Measurements from ENCODE around the gene SUOX. TPM values are rescaled to one million over a fixed set of nuclear protein-coding genes. Genes with fewer than 3 reads are reported as not detected.

Gene SUOX
- total RNA-seq, 1 experiment from 2014 or later = 20.7 TPM

DNA sequence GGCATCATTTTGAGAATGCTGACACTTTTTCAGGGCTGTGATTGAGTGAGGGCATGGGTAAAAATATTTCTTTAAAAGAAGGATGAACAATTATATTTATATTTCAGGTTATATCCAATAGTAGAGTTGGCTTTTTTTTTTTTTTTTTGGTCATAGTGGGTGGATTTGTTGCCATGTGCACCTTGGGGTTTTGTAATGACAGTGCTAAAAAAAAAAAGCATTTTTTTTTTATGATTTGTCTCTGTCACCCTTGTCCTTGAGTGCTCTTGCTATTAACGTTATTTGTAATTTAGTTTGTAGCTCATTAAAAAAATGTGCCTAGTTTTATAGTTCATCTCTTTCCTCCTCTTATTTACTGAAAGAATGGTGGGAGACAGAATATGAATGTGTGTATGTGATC, 24.6 kb upstream of the SUOX start:
- no peak for ATAC-seq
- Histone ChIP-seq H3K9me3 (ENCODE audit: control insufficient read depth, insufficient read depth, low read depth, low read length) (no peaks in the 10 kb centered on the region), H3K36me3 (ENCODE audit: control insufficient read depth, insufficient read depth, low read length) (peaks cover 5% of the 10 kb centered on the region; the same call in 1 of the 2 replicates), H3K27ac (ENCODE audit: low read length) (peak overlapping the region; percentile 95), H3K27me3 (ENCODE audit: control insufficient read depth, insufficient read depth, low read length) (no peaks in the 10 kb centered on the region), H3K4me1 (ENCODE audit: control insufficient read depth, insufficient read depth, low read length) (peaks cover 24% of the 10 kb centered on the region), H3K4me3 (ENCODE audit: low read depth in 2 of 2, low read length in 2 of 2) (peak overlapping the region; percentile 70 to 80)
- ChIA-PET POLR2A (no interaction called here), CTCF (no interaction called here)
- no TSS peak for BruUV-seq (replicated peaks)
- intact Hi-C loops (cut with micrococcal nuclease; ENCODE audit: unreplicated experiment) = no loop called here
- no peak for DNase-seq (ENCODE audit: low read depth, low spot score)
- TF ChIP-seq POLR2AphosphoS5 (IDR thresholded peaks at IDR 0.05; ENCODE audit: low read depth, low read length) (no peak), SIN3A (IDR thresholded peaks at IDR 0.05; ENCODE audit: borderline replicate concordance, insufficient read depth, low read depth, low read length) (no peak)
- TF ChIP-seq, protein P1, sequence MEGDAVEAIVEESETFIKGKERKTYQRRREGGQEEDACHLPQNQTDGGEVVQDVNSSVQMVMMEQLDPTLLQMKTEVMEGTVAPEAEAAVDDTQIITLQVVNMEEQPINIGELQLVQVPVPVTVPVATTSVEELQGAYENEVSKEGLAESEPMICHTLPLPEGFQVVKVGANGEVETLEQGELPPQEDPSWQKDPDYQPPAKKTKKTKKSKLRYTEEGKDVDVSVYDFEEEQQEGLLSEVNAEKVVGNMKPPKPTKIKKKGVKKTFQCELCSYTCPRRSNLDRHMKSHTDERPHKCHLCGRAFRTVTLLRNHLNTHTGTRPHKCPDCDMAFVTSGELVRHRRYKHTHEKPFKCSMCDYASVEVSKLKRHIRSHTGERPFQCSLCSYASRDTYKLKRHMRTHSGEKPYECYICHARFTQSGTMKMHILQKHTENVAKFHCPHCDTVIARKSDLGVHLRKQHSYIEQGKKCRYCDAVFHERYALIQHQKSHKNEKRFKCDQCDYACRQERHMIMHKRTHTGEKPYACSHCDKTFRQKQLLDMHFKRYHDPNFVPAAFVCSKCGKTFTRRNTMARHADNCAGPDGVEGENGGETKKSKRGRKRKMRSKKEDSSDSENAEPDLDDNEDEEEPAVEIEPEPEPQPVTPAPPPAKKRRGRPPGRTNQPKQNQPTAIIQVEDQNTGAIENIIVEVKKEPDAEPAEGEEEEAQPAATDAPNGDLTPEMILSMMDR (IDR thresholded peaks at IDR 0.05) = no peak
- TF ChIP-seq, protein P2, sequence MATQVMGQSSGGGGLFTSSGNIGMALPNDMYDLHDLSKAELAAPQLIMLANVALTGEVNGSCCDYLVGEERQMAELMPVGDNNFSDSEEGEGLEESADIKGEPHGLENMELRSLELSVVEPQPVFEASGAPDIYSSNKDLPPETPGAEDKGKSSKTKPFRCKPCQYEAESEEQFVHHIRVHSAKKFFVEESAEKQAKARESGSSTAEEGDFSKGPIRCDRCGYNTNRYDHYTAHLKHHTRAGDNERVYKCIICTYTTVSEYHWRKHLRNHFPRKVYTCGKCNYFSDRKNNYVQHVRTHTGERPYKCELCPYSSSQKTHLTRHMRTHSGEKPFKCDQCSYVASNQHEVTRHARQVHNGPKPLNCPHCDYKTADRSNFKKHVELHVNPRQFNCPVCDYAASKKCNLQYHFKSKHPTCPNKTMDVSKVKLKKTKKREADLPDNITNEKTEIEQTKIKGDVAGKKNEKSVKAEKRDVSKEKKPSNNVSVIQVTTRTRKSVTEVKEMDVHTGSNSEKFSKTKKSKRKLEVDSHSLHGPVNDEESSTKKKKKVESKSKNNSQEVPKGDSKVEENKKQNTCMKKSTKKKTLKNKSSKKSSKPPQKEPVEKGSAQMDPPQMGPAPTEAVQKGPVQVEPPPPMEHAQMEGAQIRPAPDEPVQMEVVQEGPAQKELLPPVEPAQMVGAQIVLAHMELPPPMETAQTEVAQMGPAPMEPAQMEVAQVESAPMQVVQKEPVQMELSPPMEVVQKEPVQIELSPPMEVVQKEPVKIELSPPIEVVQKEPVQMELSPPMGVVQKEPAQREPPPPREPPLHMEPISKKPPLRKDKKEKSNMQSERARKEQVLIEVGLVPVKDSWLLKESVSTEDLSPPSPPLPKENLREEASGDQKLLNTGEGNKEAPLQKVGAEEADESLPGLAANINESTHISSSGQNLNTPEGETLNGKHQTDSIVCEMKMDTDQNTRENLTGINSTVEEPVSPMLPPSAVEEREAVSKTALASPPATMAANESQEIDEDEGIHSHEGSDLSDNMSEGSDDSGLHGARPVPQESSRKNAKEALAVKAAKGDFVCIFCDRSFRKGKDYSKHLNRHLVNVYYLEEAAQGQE (IDR thresholded peaks at IDR 0.05; ENCODE audit: insufficient read depth in 1 of 2, low read depth in 2 of 2, low read length in 1 of 2) = no peak
- in situ Hi-C loops (cut with HindIII; ENCODE audit: low pct_unique_long_range_greater_than_20kb, low sequenced_read_pairs) = no loop called here

DNA sequence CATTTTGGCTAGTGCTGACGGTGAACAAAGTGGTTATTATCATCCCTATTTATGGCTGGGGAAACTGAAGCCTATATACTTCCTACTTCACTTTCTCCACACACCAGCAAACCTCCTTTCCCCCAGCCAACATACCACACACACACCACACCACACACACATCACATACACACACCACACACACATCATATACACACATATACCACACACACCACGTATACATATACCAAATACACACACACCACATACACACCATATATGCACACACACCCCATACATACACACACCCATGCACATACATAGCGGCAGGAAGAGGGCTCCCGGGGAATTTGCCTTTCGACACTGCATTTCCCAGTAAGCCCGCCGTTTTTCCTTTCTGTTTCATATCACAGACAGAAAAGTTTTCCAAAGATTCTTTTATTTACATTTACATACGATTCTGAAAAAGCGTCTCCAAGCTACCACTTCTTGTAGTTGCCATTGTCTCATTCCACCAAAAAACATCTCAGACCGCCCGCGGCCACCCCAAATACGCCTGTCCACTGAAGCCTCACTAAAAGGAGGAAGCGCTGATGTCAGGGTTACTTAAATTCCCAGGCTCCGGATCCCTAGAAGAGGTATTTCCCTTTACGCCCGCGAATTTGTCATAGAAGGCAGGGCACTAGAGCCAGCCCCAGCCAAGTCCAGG, 24.0 kb upstream of the SUOX start:
- no peaks in the 10 kb centered on the region for H3K27me3 ChIP-seq (ENCODE audit: control insufficient read depth, insufficient read depth, low read length)
- ATAC-seq (peak; percentile 20; the same call in 1 of the 2 replicates), DNase-seq (ENCODE audit: low read depth, low spot score) (no peak)
- TF ChIP-seq, protein P1 (IDR thresholded peaks at IDR 0.05) = no peak
- no peak for TF ChIP-seq POLR2AphosphoS5 (IDR thresholded peaks at IDR 0.05; ENCODE audit: low read depth, low read length)
- TF ChIP-seq SIN3A (IDR thresholded peaks at IDR 0.05; ENCODE audit: borderline replicate concordance, insufficient read depth, low read depth, low read length) = no peak
- TF ChIP-seq, protein P2 (IDR thresholded peaks at IDR 0.05; ENCODE audit: insufficient read depth in 1 of 2, low read depth in 2 of 2, low read length in 1 of 2) = no peak
- no peak for TF ChIP-seq TCF7L2 (IDR thresholded peaks at IDR 0.05; ENCODE audit: low read depth, low read length)
- no peaks in the 10 kb centered on the region for H3K9me3 ChIP-seq (ENCODE audit: control insufficient read depth, insufficient read depth, low read depth, low read length)
- in situ Hi-C loops (cut with HindIII; ENCODE audit: low pct_unique_long_range_greater_than_20kb, low sequenced_read_pairs) (no loop called here), intact Hi-C loops (cut with micrococcal nuclease; ENCODE audit: unreplicated experiment) (no loop called here)
- BruUV-seq (replicated peaks) = TSS peak; percentile 99
- ChIA-PET POLR2A (interaction anchor here (0.6 to 2.1 kb wide), 5 partner anchors 16 to 1311 kb away, joined by 3 to 9 read pairs (median 4); partner anchors contain the start of genes ORMDL2 and SARNP), CTCF (interaction anchor here (0.7 to 1.2 kb wide), 2 partner anchors 23 to 112 kb away, joined by 3 to 5 read pairs; no protein-coding TSS in a partner anchor)
- H3K27ac ChIP-seq (ENCODE audit: low read length) = peak overlapping the region; percentile 95
- H3K36me3 ChIP-seq (ENCODE audit: control insufficient read depth, insufficient read depth, low read length) = peaks cover 5% of the 10 kb centered on the region; the same call in 1 of the 2 replicates
- peak overlapping the region; percentile 70 to 80 for H3K4me3 ChIP-seq (ENCODE audit: low read depth in 2 of 2, low read length in 2 of 2)
- peaks cover 18% of the 10 kb centered on the region for H3K4me1 ChIP-seq (ENCODE audit: control insufficient read depth, insufficient read depth, low read length)

All from Panc1 (cell line).